A673 (cell line): ENCODE measurements around the gene IGFBP2. TPM values are rescaled to one million over a fixed set of nuclear protein-coding genes. Genes with fewer than 3 reads are reported as not detected.

Experiments
- BruUV-seq: library from RNA; stranded (reverse); fragments of 400-500 nt; replicated peaks from 2 replicates; lab custom pipeline; 2021; lab: Mats Ljungman, UMichigan
- CTCF ChIA-PET: fragments of 300-600 bp; sonication (Branson Sonifier 250); formaldehyde crosslinking; loops from one replicate; lab custom pipeline; 2022; ENCODE audit warnings: antibody characterized with exemption; lab: Charles Lee
- POLR2A ChIA-PET: fragments of 300-600 bp; sonication (Branson Sonifier 250); formaldehyde crosslinking; loops from one replicate; lab custom pipeline; 2022; ENCODE audit warnings: antibody characterized with exemption; ENCODE audit not compliant: low non-redundant PET; lab: Charles Lee
- DNase-seq: peaks from one replicate; pipeline ENCODE4 v3.0.0-alpha.2; 2015; ENCODE audit warnings: low spot score
- H3K27ac ChIP-seq: fragments of 200-600 bp; sonication (generic); 2 replicates; pipeline ENCODE4 v1.5.1; 2016; ENCODE audit warnings: mixed run types, low read depth, mild to moderate bottlenecking, mixed read lengths, antibody characterized with exemption, low read length; ENCODE audit not compliant: poor library complexity, severe bottlenecking
- H3K27me3 ChIP-seq: fragments of 200-600 bp; sonication (generic); replicated peaks from 2 replicates; pipeline ENCODE4 v1.6.1; 2017; ENCODE audit warnings: mixed run types, low read depth, mild to moderate bottlenecking, mixed read lengths, antibody characterized with exemption, low read length; ENCODE audit not compliant: insufficient read depth, poor library complexity
- H3K36me3 ChIP-seq: fragments of 200-600 bp; sonication (generic); 2 replicates; pipeline ENCODE4 v1.6.1; 2016; ENCODE audit warnings: mixed run types, mild to moderate bottlenecking, mixed read lengths, antibody characterized with exemption, low read length; ENCODE audit not compliant: insufficient read depth, poor library complexity, severe bottlenecking
- H3K4me1 ChIP-seq: fragments of 200-600 bp; sonication (generic); 2 replicates; pipeline ENCODE4 v1.6.1; 2017; ENCODE audit warnings: mixed run types, mild to moderate bottlenecking, mixed read lengths, antibody characterized with exemption, low read length; ENCODE audit not compliant: insufficient read depth, poor library complexity, severe bottlenecking
- H3K4me3 ChIP-seq: fragments of 200-600 bp; sonication (generic); 2 replicates; pipeline ENCODE4 v1.5.1; 2016; ENCODE audit warnings: low read depth, mixed run types, mild to moderate bottlenecking, mixed read lengths, low read length; ENCODE audit not compliant: poor library complexity, severe bottlenecking
- H3K9me3 ChIP-seq: fragments of 200-600 bp; sonication (generic); 2 replicates; pipeline ENCODE4 v1.6.1; 2016; ENCODE audit warnings: mixed run types, low read depth, mild to moderate bottlenecking, mixed read lengths, antibody characterized with exemption, low read length; ENCODE audit not compliant: poor library complexity, severe bottlenecking
- EZH2 ChIP-seq: fragments of 200-600 bp; sonication (generic); IDR thresholded peaks from 2 replicates; pipeline ENCODE4 v1.6.1; 2017; ENCODE audit warnings: borderline replicate concordance, low read depth, mild to moderate bottlenecking, mixed read lengths, antibody characterized with exemption, low read length; ENCODE audit not compliant: poor library complexity, severe bottlenecking
- intact Hi-C: fragments of 100-400 bp; cut with micrococcal nuclease; formaldehyde crosslinking; loops from one replicate; pipeline ENCODE4 v1.10.0; 2022; ENCODE audit not compliant: unreplicated experiment
- total RNA-seq: library from RNA; stranded (reverse); gene quantifications from 2 replicates; pipeline ENCODE4 v1.2.3, GENCODE V29; 2021
- TF ChIP-seq, protein P1 (sequence below): fragments of 300-800, 200-600 bp; sonication (generic); conservative IDR thresholded peaks from 2 replicates; pipeline ENCODE4 v1.5.1; 2017; ENCODE audit warnings: low read depth, mild to moderate bottlenecking, antibody characterized with exemption, low read length, moderate library complexity, mixed read lengths

Gene IGFBP2
- total RNA-seq, 1 experiment from 2014 or later = 614 TPM

DNA sequence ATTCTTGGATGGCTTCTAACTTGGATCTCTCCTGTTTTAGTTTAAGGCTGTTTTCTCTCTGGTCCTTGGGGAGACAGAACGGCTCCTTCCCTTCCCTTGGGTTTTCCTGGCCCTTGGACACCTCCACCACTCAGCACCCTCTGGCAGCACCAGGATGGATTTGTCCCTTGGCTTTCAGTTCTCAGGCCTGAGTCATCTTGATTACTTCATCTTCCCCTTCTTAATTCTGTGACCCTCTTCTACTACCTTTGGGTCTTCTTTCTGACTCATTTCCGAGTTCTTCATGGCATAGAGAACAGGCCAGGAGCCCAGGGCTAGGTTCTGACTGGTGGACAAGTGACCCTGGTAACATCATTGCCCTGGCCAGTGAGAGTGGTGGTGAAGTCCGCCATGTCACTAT, 14.9 kb downstream of the IGFBP2 start:
- peaks cover 33% of the 10 kb centered on the region for H3K4me1 ChIP-seq
- no peak for DNase-seq
- CTCF ChIA-PET = no interaction called here
- BruUV-seq = no TSS peak
- H3K9me3 ChIP-seq = no peaks in the 10 kb centered on the region
- intact Hi-C loops = no loop called here
- TF ChIP-seq, protein P1, sequence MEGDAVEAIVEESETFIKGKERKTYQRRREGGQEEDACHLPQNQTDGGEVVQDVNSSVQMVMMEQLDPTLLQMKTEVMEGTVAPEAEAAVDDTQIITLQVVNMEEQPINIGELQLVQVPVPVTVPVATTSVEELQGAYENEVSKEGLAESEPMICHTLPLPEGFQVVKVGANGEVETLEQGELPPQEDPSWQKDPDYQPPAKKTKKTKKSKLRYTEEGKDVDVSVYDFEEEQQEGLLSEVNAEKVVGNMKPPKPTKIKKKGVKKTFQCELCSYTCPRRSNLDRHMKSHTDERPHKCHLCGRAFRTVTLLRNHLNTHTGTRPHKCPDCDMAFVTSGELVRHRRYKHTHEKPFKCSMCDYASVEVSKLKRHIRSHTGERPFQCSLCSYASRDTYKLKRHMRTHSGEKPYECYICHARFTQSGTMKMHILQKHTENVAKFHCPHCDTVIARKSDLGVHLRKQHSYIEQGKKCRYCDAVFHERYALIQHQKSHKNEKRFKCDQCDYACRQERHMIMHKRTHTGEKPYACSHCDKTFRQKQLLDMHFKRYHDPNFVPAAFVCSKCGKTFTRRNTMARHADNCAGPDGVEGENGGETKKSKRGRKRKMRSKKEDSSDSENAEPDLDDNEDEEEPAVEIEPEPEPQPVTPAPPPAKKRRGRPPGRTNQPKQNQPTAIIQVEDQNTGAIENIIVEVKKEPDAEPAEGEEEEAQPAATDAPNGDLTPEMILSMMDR = no peak
- no peak for TF ChIP-seq EZH2
- no peak overlapping the region for H3K27ac ChIP-seq
- H3K27me3 ChIP-seq = no peaks in the 10 kb centered on the region
- no peak overlapping the region for H3K4me3 ChIP-seq
- POLR2A ChIA-PET = no interaction called here
- peaks cover 50% of the 10 kb centered on the region for H3K36me3 ChIP-seq

DNA sequence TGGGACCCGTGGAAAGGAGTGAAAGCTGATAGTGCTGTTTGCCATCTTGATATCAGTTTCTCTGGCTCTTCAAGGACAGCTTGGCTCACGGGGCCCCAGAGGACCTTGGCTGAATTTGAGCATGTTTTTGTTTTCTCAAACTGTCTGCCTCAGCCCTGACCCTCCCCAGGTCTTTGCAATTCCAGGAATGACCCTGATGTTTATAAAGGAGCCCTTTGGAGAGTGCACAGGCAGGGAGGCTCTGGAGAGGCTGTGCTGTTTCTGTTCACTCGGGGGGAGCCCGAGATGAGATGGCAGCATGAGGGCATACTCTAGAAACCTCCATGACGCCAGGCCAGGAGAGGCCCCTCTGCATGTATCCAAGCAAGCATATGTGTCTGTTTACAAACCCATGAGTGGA, 16.4 kb downstream of the IGFBP2 start:
- TF ChIP-seq, protein P1 = no peak
- TF ChIP-seq EZH2 = no peak
- intact Hi-C loops = no loop called here
- BruUV-seq = no TSS peak
- no peaks in the 10 kb centered on the region for H3K27me3 ChIP-seq
- no peak overlapping the region for H3K27ac ChIP-seq
- POLR2A ChIA-PET = no interaction called here
- CTCF ChIA-PET = no interaction called here
- no peak overlapping the region for H3K4me3 ChIP-seq
- peaks cover 40% of the 10 kb centered on the region for H3K36me3 ChIP-seq
- no peak for DNase-seq
- H3K4me1 ChIP-seq = peaks cover 33% of the 10 kb centered on the region
- H3K9me3 ChIP-seq = no peaks in the 10 kb centered on the region

DNA sequence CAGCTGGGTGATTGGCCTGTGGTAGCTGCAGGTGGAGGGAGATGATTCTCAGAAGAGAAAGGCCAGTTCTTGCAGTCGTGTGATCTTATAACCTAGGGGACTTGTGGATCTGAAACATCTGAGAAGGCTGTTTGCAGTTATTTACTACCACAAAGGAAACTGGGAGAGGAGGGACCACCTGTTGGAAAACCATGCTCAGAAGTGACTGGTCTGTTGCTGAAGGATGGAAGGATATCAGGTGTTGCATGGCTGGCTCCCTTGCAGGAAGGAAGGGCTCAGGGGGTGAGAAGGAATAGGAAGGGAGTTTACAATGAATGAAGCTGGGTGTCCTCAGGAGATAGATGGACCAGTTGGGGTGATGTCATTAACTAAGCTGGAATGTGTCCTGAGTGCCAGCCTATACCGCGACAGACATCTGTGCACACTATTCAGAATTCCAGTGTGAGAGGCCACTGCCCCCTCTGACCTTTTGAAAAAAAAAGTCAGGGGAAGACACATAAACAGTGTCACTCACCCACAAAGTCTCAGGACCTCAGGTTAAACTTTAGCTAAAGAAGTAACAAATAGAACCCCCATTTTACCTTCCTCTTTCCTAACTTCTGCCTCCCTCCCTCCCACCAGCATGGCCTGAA, 17.5 kb downstream of the IGFBP2 start:
- H3K4me1 ChIP-seq = peaks cover 34% of the 10 kb centered on the region
- H3K27me3 ChIP-seq = no peaks in the 10 kb centered on the region
- BruUV-seq = no TSS peak
- no peak overlapping the region for H3K4me3 ChIP-seq
- ChIA-PET CTCF (no interaction called here), POLR2A (interaction anchor here (0.7 kb wide), 1 partner anchor 32 kb away, joined by 3 read pairs; no protein-coding TSS in a partner anchor)
- TF ChIP-seq EZH2 = no peak
- TF ChIP-seq, protein P1 = no peak
- peaks cover 30% of the 10 kb centered on the region for H3K36me3 ChIP-seq
- DNase-seq = no peak
- intact Hi-C loops = no loop called here
- H3K27ac ChIP-seq = no peak overlapping the region
- H3K9me3 ChIP-seq = no peaks in the 10 kb centered on the region
